OCI-LY1 (cell line): ENCODE results near the gene FAM9C.
"Not testable (repeated sequence)": the region's sequence is repeated elsewhere in the genome, so short reads cannot be mapped to it uniquely, and the experiment has no call there.

Experiments used
- H2AFZ ChIP-seq: fragments of 200-600 bp; sonication (generic), shearing (Covaris generic); 2 replicates; pipeline ENCODE4 v1.6.0; 2014; ENCODE audit warnings: antibody characterized with exemption, mild to moderate bottlenecking, low read length
- H3F3A ChIP-seq: fragments of 200-600 bp; sonication (generic), shearing (Covaris generic); 2 replicates; pipeline ENCODE4 v1.6.0; 2014; ENCODE audit warnings: mild to moderate bottlenecking, antibody characterized with exemption, low read length, moderate library complexity; ENCODE audit not compliant: insufficient read depth
- H3K27ac ChIP-seq: fragments of 200-600 bp; sonication (generic); 2 replicates; pipeline ENCODE4 v1.5.1; 2014; ENCODE audit warnings: low read length, mixed run types, mild to moderate bottlenecking, low read depth; ENCODE audit not compliant: poor library complexity, severe bottlenecking
- H3K27me3 ChIP-seq: fragments of 200-600 bp; sonication (generic); 2 replicates; pipeline ENCODE4 v1.6.0; 2014; ENCODE audit warnings: antibody characterized with exemption, mild to moderate bottlenecking, low read length, moderate library complexity; ENCODE audit not compliant: insufficient read depth
- H3K36me3 ChIP-seq: fragments of 200-600 bp; sonication (generic); 2 replicates; pipeline ENCODE4 v1.6.1; 2014; ENCODE audit warnings: mild to moderate bottlenecking, antibody characterized with exemption, low read length, moderate library complexity, mixed read lengths; ENCODE audit not compliant: insufficient read depth
- H3K4me1 ChIP-seq: fragments of 200-600 bp; sonication (generic); 2 replicates; pipeline ENCODE4 v1.5.1; 2014; ENCODE audit warnings: mild to moderate bottlenecking, low read length, moderate library complexity; ENCODE audit not compliant: insufficient read depth, severe bottlenecking
- H3K4me2 ChIP-seq: fragments of 200-600 bp; sonication (generic), shearing (Covaris generic); 2 replicates; pipeline ENCODE4 v1.6.1; 2014; ENCODE audit warnings: low read length
- H3K4me3 ChIP-seq: fragments of 200-600 bp; sonication (generic); 2 replicates; pipeline ENCODE4 v1.5.1; 2014; ENCODE audit warnings: low read length, low read depth, mild to moderate bottlenecking, mixed read lengths; ENCODE audit not compliant: poor library complexity, severe bottlenecking
- H3K79me2 ChIP-seq: fragments of 200-600 bp; shearing (Covaris generic); 2 replicates; pipeline ENCODE4 v1.6.1; 2016; ENCODE audit warnings: mixed run types, low read length, mixed read lengths; ENCODE audit not compliant: insufficient read depth
- H3K9ac ChIP-seq: fragments of 200-600 bp; sonication (generic), shearing (Covaris generic); 2 replicates; pipeline ENCODE4 v1.6.1; 2014; ENCODE audit warnings: mild to moderate bottlenecking, low read length, mixed read lengths
- H3K9me2 ChIP-seq: fragments of 200-600 bp; sonication (generic), shearing (Covaris generic); 2 replicates; pipeline ENCODE4 v1.6.1; 2014; ENCODE audit warnings: low read depth, mild to moderate bottlenecking, low read length, mixed read lengths
- H3K9me3 ChIP-seq: fragments of 200-600 bp; shearing (Covaris generic); 2 replicates; pipeline ENCODE4 v1.6.1; 2014; ENCODE audit warnings: low read length, mixed read lengths
- H4K20me1 ChIP-seq: fragments of 200-600 bp; sonication (generic), shearing (Covaris generic); 2 replicates; pipeline ENCODE4 v1.6.0; 2016; ENCODE audit warnings: mild to moderate bottlenecking, low read length; ENCODE audit not compliant: insufficient read depth
- EZH2 ChIP-seq: fragments of 200-600 bp; sonication (generic), shearing (Covaris generic); IDR thresholded peaks from 2 replicates; pipeline ENCODE4 v1.8.0; 2017; ENCODE audit warnings: borderline replicate concordance, mixed run types, mild to moderate bottlenecking, antibody characterized with exemption, low read length, moderate library complexity, mixed read lengths
- TF ChIP-seq, protein P1 (sequence below): fragments of 200-600 bp; sonication (generic), shearing (Covaris generic); IDR thresholded peaks from 2 replicates; pipeline ENCODE4 v1.5.1; 2017; ENCODE audit warnings: mild to moderate bottlenecking, antibody characterized with exemption, low read length, moderate library complexity, mixed read lengths

The FAM9C gene

DNA sequence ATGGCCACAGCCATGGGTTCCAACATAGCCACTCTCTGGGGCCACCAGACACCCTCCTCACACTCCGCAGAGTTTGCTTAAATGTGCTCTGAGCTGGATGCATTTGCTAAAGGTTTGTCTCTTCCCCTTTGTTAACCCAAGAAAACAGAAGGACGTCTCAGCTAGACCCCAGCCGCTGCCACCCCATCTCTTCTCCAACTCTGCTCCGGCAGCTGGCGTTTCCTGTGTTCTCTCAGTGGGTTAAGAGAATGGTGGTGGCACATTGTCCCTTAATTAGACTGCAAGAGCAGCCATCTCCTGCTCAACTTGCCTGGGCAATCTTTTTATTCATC is 43.7 kb upstream of the FAM9C start:
- Histone ChIP-seq H3K36me3 (no peaks in the 10 kb centered on the region), H4K20me1 (no peaks in the 10 kb centered on the region), H3K27me3 (no peaks in the 10 kb centered on the region), H3K4me1 (peaks cover 100% of the 10 kb centered on the region), H3K4me3 (peak overlapping the region; percentile 38), H3K9me3 (no peaks in the 10 kb centered on the region), H3F3A (no peaks in the 10 kb centered on the region), H3K9me2 (no peaks in the 10 kb centered on the region), H3K4me2 (peak overlapping the region; percentile 75), H3K27ac (peak overlapping the region; percentile 99), H2AFZ (no peak overlapping the region), H3K9ac (peak overlapping the region; percentile 67), H3K79me2 (no peaks in the 10 kb centered on the region)
- TF ChIP-seq EZH2, result no peak
- TF ChIP-seq, protein P1, sequence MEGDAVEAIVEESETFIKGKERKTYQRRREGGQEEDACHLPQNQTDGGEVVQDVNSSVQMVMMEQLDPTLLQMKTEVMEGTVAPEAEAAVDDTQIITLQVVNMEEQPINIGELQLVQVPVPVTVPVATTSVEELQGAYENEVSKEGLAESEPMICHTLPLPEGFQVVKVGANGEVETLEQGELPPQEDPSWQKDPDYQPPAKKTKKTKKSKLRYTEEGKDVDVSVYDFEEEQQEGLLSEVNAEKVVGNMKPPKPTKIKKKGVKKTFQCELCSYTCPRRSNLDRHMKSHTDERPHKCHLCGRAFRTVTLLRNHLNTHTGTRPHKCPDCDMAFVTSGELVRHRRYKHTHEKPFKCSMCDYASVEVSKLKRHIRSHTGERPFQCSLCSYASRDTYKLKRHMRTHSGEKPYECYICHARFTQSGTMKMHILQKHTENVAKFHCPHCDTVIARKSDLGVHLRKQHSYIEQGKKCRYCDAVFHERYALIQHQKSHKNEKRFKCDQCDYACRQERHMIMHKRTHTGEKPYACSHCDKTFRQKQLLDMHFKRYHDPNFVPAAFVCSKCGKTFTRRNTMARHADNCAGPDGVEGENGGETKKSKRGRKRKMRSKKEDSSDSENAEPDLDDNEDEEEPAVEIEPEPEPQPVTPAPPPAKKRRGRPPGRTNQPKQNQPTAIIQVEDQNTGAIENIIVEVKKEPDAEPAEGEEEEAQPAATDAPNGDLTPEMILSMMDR, result no peak

DNA sequence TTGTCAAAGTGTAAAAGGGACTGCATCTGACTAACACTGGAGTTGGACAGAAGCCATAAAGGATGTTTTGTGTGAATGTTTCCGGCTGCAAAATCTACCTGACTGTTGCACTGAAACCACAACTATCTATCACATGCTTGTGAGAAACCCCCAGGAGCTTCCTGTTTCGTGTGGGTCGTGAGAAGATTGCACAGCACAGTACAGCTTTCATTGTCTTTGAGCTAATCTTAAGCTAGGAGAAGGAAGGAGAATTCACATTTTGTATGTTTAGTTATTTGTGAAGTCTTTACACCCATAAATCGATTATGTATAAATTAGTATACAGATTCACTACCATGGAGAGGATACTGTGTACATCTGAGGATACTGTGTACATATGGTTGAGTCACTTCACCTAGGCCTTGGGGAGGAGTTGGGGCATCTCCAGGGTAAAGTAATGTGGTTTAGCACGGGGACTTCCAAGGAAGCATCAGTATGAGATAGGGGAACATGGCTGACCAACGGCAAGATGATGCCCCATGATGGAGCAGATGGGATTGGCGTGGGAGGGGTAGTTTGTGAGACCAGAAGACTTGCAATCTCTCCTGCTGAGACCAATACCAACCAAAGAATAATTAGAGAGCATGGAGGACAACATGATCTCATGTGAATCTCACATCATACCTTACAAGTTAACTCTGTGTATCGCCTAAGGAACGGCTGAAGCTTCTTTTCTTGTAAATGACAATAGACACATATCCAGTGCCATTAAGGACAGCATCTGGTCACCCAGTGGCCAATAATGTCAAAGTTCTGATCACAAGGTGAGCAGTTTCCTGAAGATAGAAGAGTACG is 43.1 kb upstream of the FAM9C start:
- H3K36me3 ChIP-seq, result no peaks in the 10 kb centered on the region
- no peaks in the 10 kb centered on the region for H3K27me3 ChIP-seq
- H3K9me2 ChIP-seq, result no peaks in the 10 kb centered on the region
- H2AFZ ChIP-seq, result no peak overlapping the region
- H3K4me3 ChIP-seq, result peak overlapping the region; percentile 62
- peaks cover 100% of the 10 kb centered on the region for H3K4me1 ChIP-seq
- TF ChIP-seq, protein P1, result no peak
- TF ChIP-seq EZH2, result no peak
- peak overlapping the region; percentile 67 for H3K9ac ChIP-seq
- no peaks in the 10 kb centered on the region for H4K20me1 ChIP-seq
- H3K79me2 ChIP-seq, result no peaks in the 10 kb centered on the region
- peak overlapping the region; percentile 75 for H3K4me2 ChIP-seq
- no peaks in the 10 kb centered on the region for H3K9me3 ChIP-seq
- peak overlapping the region; percentile 99 for H3K27ac ChIP-seq
- H3F3A ChIP-seq, result no peaks in the 10 kb centered on the region

DNA sequence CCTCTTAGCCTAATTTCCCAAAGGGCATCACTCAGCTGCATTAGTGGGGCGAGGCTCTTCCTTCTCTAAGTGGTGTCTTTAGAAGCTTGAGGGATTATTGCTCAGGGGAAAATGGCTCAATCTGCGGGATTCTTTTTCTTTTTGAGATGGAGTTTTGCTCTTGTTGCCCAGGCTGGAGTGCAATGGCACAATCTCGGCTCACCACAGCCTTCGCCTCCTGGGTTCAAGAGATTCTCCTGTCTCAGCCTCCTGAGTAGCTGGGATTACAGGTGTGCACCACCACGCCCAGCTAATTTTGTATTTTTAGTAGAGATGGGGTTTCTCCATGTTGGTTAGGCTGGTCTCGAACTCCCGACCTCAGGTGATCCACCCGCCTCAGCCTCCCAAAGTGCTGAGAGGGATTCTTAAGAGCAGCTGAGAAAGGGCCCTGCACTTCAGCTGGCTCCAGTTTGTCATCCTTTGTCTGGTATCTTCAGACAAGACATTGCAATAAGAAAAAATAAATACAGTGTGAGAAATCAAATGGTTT is 42.4 kb upstream of the FAM9C start:
- H2AFZ ChIP-seq, H4K20me1 ChIP-seq, H3F3A ChIP-seq, H3K9me3 ChIP-seq, H3K36me3 ChIP-seq, H3K79me2 ChIP-seq, H3K27me3 ChIP-seq, H3K9me2 ChIP-seq: not testable (repeated sequence)
- H3K4me2 ChIP-seq, result peak overlapping the region; percentile 75
- peak overlapping the region; percentile 99 for H3K27ac ChIP-seq
- peaks cover 100% of the 10 kb centered on the region for H3K4me1 ChIP-seq
- H3K9ac ChIP-seq, result peak overlapping the region; percentile 81
- peak overlapping the region; percentile 62 for H3K4me3 ChIP-seq
